HCT116 (cell line): ENCODE data around the gene RBM20. TPM values are rescaled to one million over a fixed set of nuclear protein-coding genes. Genes with fewer than 3 reads are reported as not detected.

ENCODE experiments used
- ATAC-seq: fragments of 200-7000 bp; cut with Tn5 transposase; 2 replicates; pipeline ENCODE4 v1.9.1; 2020; ENCODE audit warnings: mild to moderate bottlenecking, moderate library complexity
- BruUV-seq: library from RNA; stranded (reverse); fragments of 400-500 nt; replicated peaks from 2 replicates; lab custom pipeline; 2021; lab: Mats Ljungman, UMichigan
- CTCF ChIA-PET: fragments of 300-600 bp; sonication (Branson Sonifier 250); formaldehyde crosslinking; loops from one replicate; lab custom pipeline; 2021; ENCODE audit warnings: antibody characterized with exemption; lab: Charles Lee
- POLR2A ChIA-PET: fragments of 300-600, 350-600 bp; sonication (Branson Sonifier 250); formaldehyde crosslinking; loops from one replicate; lab custom pipeline; 2021; ENCODE audit warnings: antibody characterized with exemption; lab: Charles Lee
- RAD21 ChIA-PET, 2 experiments: fragments of 300-600 bp; sonication (Branson Sonifier 250); formaldehyde crosslinking; loops; one replicate each; lab custom pipeline; 2023; ENCODE audit warnings: low total read pairs in 2 of 2; ENCODE audit not compliant: uncharacterized antibody in 2 of 2, unreplicated experiment in 2 of 2, low non-redundant PET in 1 of 2; lab: Charles Lee
- DNase-seq: peaks from one replicate; pipeline ENCODE4 v3.0.0-alpha.2; 2010; ENCODE audit warnings: low read depth, low spot score
- H2AFZ ChIP-seq: fragments of 200-600 bp; shearing (Covaris generic), sonication (generic); 2 replicates; pipeline ENCODE4 v1.6.1; 2017; ENCODE audit warnings: low read depth, mixed run types, mixed read lengths, antibody characterized with exemption, low read length; ENCODE audit not compliant: poor library complexity, severe bottlenecking
- H3K27ac ChIP-seq: 2 replicates; pipeline ENCODE4 v1.5.1; 2012; ENCODE audit warnings: low read depth, low read length
- H3K27me3 ChIP-seq: fragments of 200-600 bp; sonication (generic); 2 replicates; pipeline ENCODE4 v1.6.1; 2016; ENCODE audit warnings: mixed run types, low read length, mixed read lengths; ENCODE audit not compliant: insufficient read depth
- H3K36me3 ChIP-seq, 2 experiments: fragments of 200-500 bp in 1 of 2; fragments of 200-600 bp in 1 of 2; sonication (Bioruptor generic) in 1 of 2; sonication (generic) in 1 of 2; 2 replicates each; pipeline versions ENCODE4 v1.5.1 to v1.6.1; 2014 to 2016; ENCODE audit warnings: low read length in 2 of 2, inconsistent platforms in 1 of 2, mixed read lengths in 1 of 2, mixed run types in 1 of 2; ENCODE audit not compliant: insufficient read depth in 2 of 2, control insufficient read depth in 1 of 2
- H3K4me1 ChIP-seq, 2 experiments: fragments of 200-600 bp in 1 of 2; sonication (generic) in 1 of 2; 2 replicates each; pipeline versions ENCODE4 v1.5.1 to v1.6.1; 2012 to 2017; ENCODE audit warnings: low read length in 2 of 2, inconsistent platforms in 1 of 2, mild to moderate bottlenecking in 1 of 2, mixed read lengths in 1 of 2, mixed run types in 1 of 2, moderate library complexity in 1 of 2; ENCODE audit not compliant: insufficient read depth in 2 of 2, control insufficient read depth in 1 of 2
- H3K4me2 ChIP-seq: fragments of 200-600 bp; sonication (generic); 2 replicates; pipeline ENCODE4 v1.6.1; 2017; ENCODE audit warnings: mixed run types, low read length, mixed read lengths
- H3K4me3 ChIP-seq, 2 experiments: fragments of 200-600 bp in 1 of 2; sonication (generic) in 1 of 2; replicated peaks in 1 of 2; 2 replicates each; pipeline ENCODE4 v1.5.1; 2011 to 2016; ENCODE audit warnings: low read length in 2 of 2, control low read depth in 1 of 2, low read depth in 1 of 2, mild to moderate bottlenecking in 1 of 2, mixed read lengths in 1 of 2, mixed run types in 1 of 2
- H3K79me2 ChIP-seq: fragments of 200-600 bp; sonication (generic); 2 replicates; pipeline ENCODE4 v1.6.1; 2017; ENCODE audit warnings: mild to moderate bottlenecking, mixed run types, low read length, moderate library complexity, mixed read lengths; ENCODE audit not compliant: insufficient read depth
- H3K9ac ChIP-seq: fragments of 200-600 bp; sonication (generic); 2 replicates; pipeline ENCODE4 v1.6.1; 2016; ENCODE audit warnings: low read length, mixed read lengths
- H3K9me2 ChIP-seq: fragments of 200-600 bp; sonication (generic), shearing (Covaris generic); 2 replicates; pipeline ENCODE4 v1.6.1; 2017; ENCODE audit warnings: mixed run types, mild to moderate bottlenecking, moderate library complexity; ENCODE audit not compliant: insufficient read depth
- H3K9me3 ChIP-seq, 2 experiments: fragments of 200-500 bp in 1 of 2; fragments of 200-600 bp in 1 of 2; sonication (Bioruptor generic) in 1 of 2; sonication (generic) in 1 of 2; 2 replicates each; pipeline ENCODE4 v1.6.1; 2014 to 2017; ENCODE audit warnings: low read length in 2 of 2, mixed read lengths in 2 of 2, inconsistent platforms in 1 of 2, low read depth in 1 of 2, mild to moderate bottlenecking in 1 of 2, mixed run types in 1 of 2, moderate library complexity in 1 of 2; ENCODE audit not compliant: control insufficient read depth in 1 of 2, insufficient read depth in 1 of 2
- H4K20me1 ChIP-seq: fragments of 200-600 bp; sonication (generic), shearing (Covaris generic); 2 replicates; pipeline ENCODE4 v1.6.1; 2017; ENCODE audit warnings: mixed run types, mild to moderate bottlenecking, moderate library complexity; ENCODE audit not compliant: insufficient read depth
- CTCF ChIP-seq, 3 experiments: fragments of 200-600 bp in 1 of 3; sonication (generic) in 1 of 3; IDR thresholded peaks in 2 of 3; conservative IDR thresholded peaks in 1 of 3; 2 replicates each; pipeline ENCODE4 v1.5.1; 2012 to 2017; ENCODE audit warnings: low read depth in 2 of 3, low read length in 2 of 3, antibody characterized with exemption in 1 of 3, borderline replicate concordance in 1 of 3, control low read depth in 1 of 3, mild to moderate bottlenecking in 1 of 3, mixed read lengths in 1 of 3, mixed run types in 1 of 3, moderate library complexity in 1 of 3; ENCODE audit not compliant: insufficient read depth in 1 of 3
- EZH2phosphoT487 ChIP-seq: fragments of 200-600 bp; IDR thresholded peaks from 2 replicates; pipeline ENCODE4 v1.6.1; 2018; ENCODE audit warnings: antibody characterized with exemption, borderline replicate concordance
- FOSL1 ChIP-seq: IDR thresholded peaks from 2 replicates; pipeline ENCODE4 v1.6.1; 2012; ENCODE audit warnings: low read depth
- JUND ChIP-seq: IDR thresholded peaks from 2 replicates; pipeline ENCODE4 v1.6.1; 2012
- MAX ChIP-seq: IDR thresholded peaks from 2 replicates; pipeline ENCODE4 v1.6.1; 2012
- REST ChIP-seq: IDR thresholded peaks from 2 replicates; pipeline ENCODE4 v1.6.1; 2012; ENCODE audit warnings: low read depth
- SP1 ChIP-seq: IDR thresholded peaks from 2 replicates; pipeline ENCODE4 v1.6.1; 2012; ENCODE audit warnings: low read depth
- TCF7L2 ChIP-seq: IDR thresholded peaks from 2 replicates; pipeline ENCODE4 v1.7.0; 2011; ENCODE audit warnings: borderline replicate concordance, inconsistent platforms; ENCODE audit not compliant: insufficient read depth, insufficient read length; ENCODE audit errors: extremely low read depth
- intact Hi-C: fragments of 100-400 bp; cut with micrococcal nuclease; formaldehyde crosslinking; loops from 2 replicates; pipeline ENCODE4 v1.10.0; 2022
- total RNA-seq: library from RNA; stranded (reverse); gene quantifications from one replicate; pipeline ENCODE4 v1.2.1, GENCODE V29; 2021; ENCODE audit not compliant: unreplicated experiment

Gene RBM20
- total RNA-seq, 1 experiment from 2014 or later, result 2.0 TPM

- DNase-seq (peak; percentile 42), ATAC-seq (peak; percentile 70)
- no TSS peak for BruUV-seq
- peaks cover 25 to 60% of the 10 kb centered on the region in 2 experiments for H3K4me1 ChIP-seq
- peak overlapping the region; percentile 66 for H3K4me2 ChIP-seq
- H4K20me1 ChIP-seq, result no peaks in the 10 kb centered on the region
- ChIA-PET POLR2A (no interaction called here), CTCF (interaction anchor here (1.2 kb wide), 1 partner anchor 31 kb away, joined by 4 read pairs; no protein-coding TSS in a partner anchor), RAD21 (interaction anchor here in 1 of 2 experiments (1.5 kb wide), 1 partner anchor 31 kb away, joined by 3 read pairs; no protein-coding TSS in a partner anchor)
- H3K4me3 ChIP-seq, result peak overlapping the region; percentile 6 to 21; a peak in 3 of 4 replicates
- H2AFZ ChIP-seq, result peak overlapping the region; percentile 39
- no peaks in the 10 kb centered on the region for H3K9me2 ChIP-seq
- H3K9ac ChIP-seq, result no peak overlapping the region
- TF ChIP-seq MAX (peak; percentile 59; the same call in 1 of the 2 replicates), CTCF (IDR thresholded peaks at IDR 0.05 in 2 of 3, conservative IDR thresholded peaks at IDR 0.05 in 1 of 3; ENCODE audit: borderline replicate concordance in 1 of 3, insufficient read depth in 1 of 3, low read depth in 2 of 3, low read length in 2 of 3) (no peak), FOSL1 (peak; percentile 38; the same call in 1 of the 2 replicates), TCF7L2 (peak; percentile 95), REST (no peak), JUND (peak; percentile 39; the same call in 1 of the 2 replicates), EZH2phosphoT487 (no peak), SP1 (peak; percentile 34; the same call in 1 of the 2 replicates)
- peaks cover 8% of the 10 kb centered on the region; the same call in 1 of the 2 replicates for H3K27me3 ChIP-seq
- no peaks in the 10 kb centered on the region for H3K9me3 ChIP-seq
- no peaks in the 10 kb centered on the region for H3K36me3 ChIP-seq
- H3K27ac ChIP-seq, result no peak overlapping the region
- intact Hi-C loops, result no loop called here
- H3K79me2 ChIP-seq, result no peaks in the 10 kb centered on the region
Observed at GRCh38 chr10:110641256-110641655, 2.9 kb upstream of the RBM20 start.
